ENCODE results near the gene FCHO2.
"Not testable (repeated sequence)": the region's sequence is repeated elsewhere in the genome, so short reads cannot be mapped to it uniquely, and the experiment has no call there.

FCHO2 gene

DNA sequence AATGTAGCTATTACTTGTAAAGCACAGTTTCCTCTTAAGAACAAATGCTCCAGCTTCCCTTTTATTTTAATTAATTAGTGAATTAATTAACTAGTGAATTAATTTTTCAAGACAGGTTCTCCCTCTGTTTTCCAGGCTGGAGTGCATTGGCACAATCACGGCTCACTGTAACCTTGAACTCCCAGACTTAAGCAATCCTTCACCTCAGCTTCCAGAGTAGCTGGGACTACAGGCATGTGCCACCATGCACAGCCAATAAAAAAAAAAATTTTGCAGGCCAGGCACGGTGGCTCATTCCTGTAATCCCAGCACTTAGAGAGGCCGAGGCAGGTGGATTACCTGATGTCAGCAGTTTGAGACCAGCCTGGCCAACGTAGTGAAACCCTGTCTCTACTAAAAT is 44.1 kb downstream of the FCHO2 start:
- no peaks in the 10 kb centered on the region for H3K27me3 ChIP-seq (ENCODE audit: insufficient read depth, poor library complexity, severe bottlenecking)
- peaks cover 6% of the 10 kb centered on the region for H3K36me3 ChIP-seq (ENCODE audit: low read depth)
- no peak overlapping the region for H3K27ac ChIP-seq (ENCODE audit: poor library complexity, severe bottlenecking)
- H3K4me1 ChIP-seq (ENCODE audit: insufficient read depth, poor library complexity, severe bottlenecking), result no peaks in the 10 kb centered on the region
- TF ChIP-seq, protein P1, sequence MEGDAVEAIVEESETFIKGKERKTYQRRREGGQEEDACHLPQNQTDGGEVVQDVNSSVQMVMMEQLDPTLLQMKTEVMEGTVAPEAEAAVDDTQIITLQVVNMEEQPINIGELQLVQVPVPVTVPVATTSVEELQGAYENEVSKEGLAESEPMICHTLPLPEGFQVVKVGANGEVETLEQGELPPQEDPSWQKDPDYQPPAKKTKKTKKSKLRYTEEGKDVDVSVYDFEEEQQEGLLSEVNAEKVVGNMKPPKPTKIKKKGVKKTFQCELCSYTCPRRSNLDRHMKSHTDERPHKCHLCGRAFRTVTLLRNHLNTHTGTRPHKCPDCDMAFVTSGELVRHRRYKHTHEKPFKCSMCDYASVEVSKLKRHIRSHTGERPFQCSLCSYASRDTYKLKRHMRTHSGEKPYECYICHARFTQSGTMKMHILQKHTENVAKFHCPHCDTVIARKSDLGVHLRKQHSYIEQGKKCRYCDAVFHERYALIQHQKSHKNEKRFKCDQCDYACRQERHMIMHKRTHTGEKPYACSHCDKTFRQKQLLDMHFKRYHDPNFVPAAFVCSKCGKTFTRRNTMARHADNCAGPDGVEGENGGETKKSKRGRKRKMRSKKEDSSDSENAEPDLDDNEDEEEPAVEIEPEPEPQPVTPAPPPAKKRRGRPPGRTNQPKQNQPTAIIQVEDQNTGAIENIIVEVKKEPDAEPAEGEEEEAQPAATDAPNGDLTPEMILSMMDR (IDR thresholded peaks at IDR 0.05; ENCODE audit: poor library complexity, severe bottlenecking), result no peak
- ATAC-seq (ENCODE audit: low read depth) (no peak), DNase-seq (ENCODE audit: low spot score) (no peak)
- no peaks in the 10 kb centered on the region for H3K9me3 ChIP-seq (ENCODE audit: severe bottlenecking)
- H3K4me3 ChIP-seq (ENCODE audit: severe bottlenecking), result no peak overlapping the region

DNA sequence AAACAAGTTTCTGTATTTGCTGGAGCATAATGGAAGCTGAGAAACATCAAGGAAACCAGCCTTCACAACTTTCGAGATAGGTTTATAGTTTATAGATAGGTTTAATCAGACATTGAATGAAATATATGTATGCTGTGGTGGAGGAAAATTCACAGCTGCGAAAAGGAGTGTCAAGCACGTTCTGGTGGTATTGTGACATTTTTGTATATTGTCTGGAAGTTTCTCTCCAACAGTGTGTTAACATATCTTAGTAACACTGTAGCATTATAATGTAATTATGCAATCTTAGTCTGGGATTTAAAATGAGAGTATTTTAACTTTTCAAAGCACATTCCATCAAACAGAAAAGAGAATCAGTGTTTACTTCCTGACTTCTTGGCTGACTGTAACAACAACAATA is 50.0 kb downstream of the FCHO2 start:
- Histone ChIP-seq H3K36me3 (ENCODE audit: low read depth) (peaks cover 22% of the 10 kb centered on the region), H3K27ac (ENCODE audit: poor library complexity, severe bottlenecking) (no peak overlapping the region), H3K4me3 (ENCODE audit: severe bottlenecking) (no peak overlapping the region), H3K9me3 (ENCODE audit: severe bottlenecking) (no peaks in the 10 kb centered on the region), H3K27me3 (ENCODE audit: insufficient read depth, poor library complexity, severe bottlenecking) (no peaks in the 10 kb centered on the region), H3K4me1 (ENCODE audit: insufficient read depth, poor library complexity, severe bottlenecking) (no peaks in the 10 kb centered on the region)
- TF ChIP-seq, protein P1 (IDR thresholded peaks at IDR 0.05; ENCODE audit: poor library complexity, severe bottlenecking), result no peak
- DNase-seq (ENCODE audit: low spot score), result no peak
- no peak for ATAC-seq (ENCODE audit: low read depth)

DNA sequence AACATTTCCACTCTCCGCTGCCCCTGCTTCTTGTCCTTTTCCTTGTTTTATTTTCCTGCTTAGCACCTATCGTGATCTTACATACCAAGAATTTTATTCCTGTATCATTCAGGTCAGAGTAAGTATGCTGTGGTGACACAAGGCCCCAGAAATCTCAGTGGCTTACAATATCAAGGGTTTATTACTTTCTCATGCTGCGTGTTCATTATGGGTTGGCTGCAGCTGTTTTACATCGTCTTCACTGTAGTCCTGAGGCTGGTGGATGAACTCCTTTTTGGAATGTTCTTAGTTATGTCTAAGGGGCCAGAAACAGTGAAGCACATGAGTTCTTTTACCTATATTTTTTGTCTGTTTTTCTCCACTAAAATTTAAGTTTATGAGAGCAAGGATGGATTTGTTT is 51.2 kb downstream of the FCHO2 start:
- no peak for ATAC-seq (ENCODE audit: low read depth)

DNA sequence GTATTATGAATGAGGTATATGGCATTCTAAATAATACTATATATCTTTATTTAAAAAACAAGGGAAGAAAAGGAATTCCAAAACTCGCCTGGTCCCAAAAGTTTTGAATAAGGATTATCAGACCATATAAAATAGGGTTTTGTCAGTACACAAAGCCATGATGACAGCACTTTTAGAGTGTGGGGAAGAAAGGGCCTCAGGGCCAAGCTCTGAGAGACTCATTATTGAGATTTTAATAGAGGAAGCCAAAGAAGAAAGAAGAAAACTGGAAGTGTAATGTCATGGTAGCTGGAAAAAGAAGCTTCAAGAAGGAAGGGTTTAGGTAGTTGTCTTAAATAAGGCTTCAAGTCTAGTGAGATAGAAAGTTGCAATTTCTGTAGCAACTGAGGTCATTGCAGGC is 53.0 kb downstream of the FCHO2 start:
- Histone ChIP-seq H3K27ac (ENCODE audit: poor library complexity, severe bottlenecking) (no peak overlapping the region), H3K9me3 (ENCODE audit: severe bottlenecking) (no peaks in the 10 kb centered on the region), H3K4me1 (ENCODE audit: insufficient read depth, poor library complexity, severe bottlenecking) (no peaks in the 10 kb centered on the region), H3K4me3 (ENCODE audit: severe bottlenecking) (no peak overlapping the region), H3K36me3 (ENCODE audit: low read depth) (peaks cover 22% of the 10 kb centered on the region), H3K27me3 (ENCODE audit: insufficient read depth, poor library complexity, severe bottlenecking) (no peaks in the 10 kb centered on the region)
- no peak for DNase-seq (ENCODE audit: low spot score)
- TF ChIP-seq, protein P1 (IDR thresholded peaks at IDR 0.05; ENCODE audit: poor library complexity, severe bottlenecking), result no peak
- no peak for ATAC-seq (ENCODE audit: low read depth)

More for the DNA sequence above, 51.2 kb downstream of the FCHO2 start:
- no peak for DNase-seq (ENCODE audit: low spot score)
- H3K36me3 ChIP-seq (ENCODE audit: low read depth), result peaks cover 22% of the 10 kb centered on the region
- no peaks in the 10 kb centered on the region for H3K27me3 ChIP-seq (ENCODE audit: insufficient read depth, poor library complexity, severe bottlenecking)
- TF ChIP-seq, protein P1 (IDR thresholded peaks at IDR 0.05; ENCODE audit: poor library complexity, severe bottlenecking), result no peak
- H3K9me3 ChIP-seq (ENCODE audit: severe bottlenecking), result no peaks in the 10 kb centered on the region
- H3K4me3 ChIP-seq (ENCODE audit: severe bottlenecking), result no peak overlapping the region
- H3K4me1 ChIP-seq (ENCODE audit: insufficient read depth, poor library complexity, severe bottlenecking), result no peaks in the 10 kb centered on the region
- no peak overlapping the region for H3K27ac ChIP-seq (ENCODE audit: poor library complexity, severe bottlenecking)

DNA sequence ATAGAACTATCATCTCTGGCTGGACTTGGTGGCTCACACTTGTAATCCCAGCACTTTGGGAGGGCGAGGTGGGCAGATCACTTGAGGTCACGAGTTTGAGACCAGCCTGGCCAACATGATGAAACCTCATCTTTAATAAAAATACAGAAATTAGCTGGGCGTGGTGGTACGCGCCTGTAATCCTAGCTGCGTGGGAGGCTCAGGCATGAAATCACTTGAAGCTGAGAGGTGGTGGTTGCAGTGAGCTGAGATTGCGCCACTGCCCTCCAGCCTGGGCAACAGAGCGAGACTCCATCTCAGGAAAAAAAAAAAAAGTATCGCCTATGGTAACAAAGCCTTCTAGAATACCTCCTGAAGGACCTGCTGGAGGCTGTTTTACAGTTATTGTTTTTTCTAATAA is 55.8 kb downstream of the FCHO2 start:
- not testable (repeated sequence) for H3K4me3 ChIP-seq (ENCODE audit: severe bottlenecking); H3K4me1 ChIP-seq (ENCODE audit: insufficient read depth, poor library complexity, severe bottlenecking); H3K27ac ChIP-seq (ENCODE audit: poor library complexity, severe bottlenecking); H3K9me3 ChIP-seq (ENCODE audit: severe bottlenecking); H3K27me3 ChIP-seq (ENCODE audit: insufficient read depth, poor library complexity, severe bottlenecking); DNase-seq (ENCODE audit: low spot score); ATAC-seq (ENCODE audit: low read depth)
- peaks cover 18% of the 10 kb centered on the region for H3K36me3 ChIP-seq (ENCODE audit: low read depth)

Measured in RWPE2 (cell line).